Measurements from ENCODE around the gene NSD2. TPM values are rescaled to one million over a fixed set of nuclear protein-coding genes. Genes with fewer than 3 reads are reported as not detected.

The NSD2 gene
- total and polyA plus RNA-seq, 7 donors, result 7.2 to 57.9 (median 36.0) TPM

DNA sequence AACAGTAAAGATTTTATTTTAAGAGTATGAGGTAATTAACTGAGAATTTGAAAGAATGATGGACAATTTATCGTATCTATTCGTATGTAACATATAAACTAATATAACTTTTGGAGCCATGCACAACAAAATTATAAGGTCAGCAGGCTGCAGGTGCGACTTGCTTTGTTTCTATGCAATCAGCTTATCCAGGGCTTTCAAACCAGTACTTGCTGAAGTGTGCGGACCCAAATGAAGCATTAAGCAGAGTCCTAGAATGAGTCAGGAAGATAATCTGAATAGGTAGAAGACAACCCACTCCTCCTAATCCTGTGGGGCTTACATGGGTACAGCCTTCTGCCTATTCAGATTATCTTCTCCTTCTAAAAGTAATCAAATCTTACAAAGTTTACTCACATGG, 2.1 kb downstream of the NSD2 start:
- Histone ChIP-seq H3K27ac (peak overlapping the region in 2 of 4 donors; percentile 96 to 99), H3K36me3 (no peaks in the 10 kb centered on the region), H3K4me1 (peaks cover 0 to 31% (median 24%) of the 10 kb centered on the region in 4 donors), H3K27me3 (no peaks in the 10 kb centered on the region), H3K4me3 (no peak overlapping the region), H3K9me3 (no peaks in the 10 kb centered on the region)
- intact Hi-C loops (cut with DNase I), result no loop called here
- no peak for DNase-seq
- WGBS, 2 donors, result 35 to 69% methylated on average over 4 of the region's 4 CpGs
- TF ChIP-seq POLR2A (IDR thresholded peaks at IDR 0.05) (no peak), POLR2AphosphoS5 (IDR thresholded peaks at IDR 0.05) (no peak), EP300 (IDR thresholded peaks at IDR 0.05) (no peak), CTCF (IDR thresholded peaks at IDR 0.05) (no peak)

DNA sequence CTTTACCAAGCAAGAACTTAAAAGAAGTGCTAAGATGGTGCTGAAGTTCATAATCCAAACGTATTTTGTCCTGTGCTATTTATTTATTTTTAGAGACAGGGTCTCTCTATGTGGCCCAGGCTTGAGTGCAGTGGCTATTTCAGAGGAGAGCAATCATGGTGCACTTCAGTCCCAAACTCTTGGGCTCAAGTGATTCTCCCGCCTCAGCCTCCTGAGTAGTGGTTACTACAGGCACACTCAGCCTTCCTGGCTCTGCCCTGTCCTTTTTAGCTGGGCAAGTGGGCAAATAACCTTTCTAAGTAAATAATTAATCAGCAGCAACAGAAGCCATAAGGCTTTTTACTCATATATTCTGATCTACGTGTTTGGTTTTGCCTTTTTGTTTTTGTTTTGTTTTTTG, 2.6 kb downstream of the NSD2 start:
- Histone ChIP-seq H3K4me3 (no peak overlapping the region), H3K27me3 (no peaks in the 10 kb centered on the region), H3K36me3 (no peaks in the 10 kb centered on the region), H3K27ac (no peak overlapping the region), H3K9me3 (no peaks in the 10 kb centered on the region), H3K4me1 (peaks cover 0 to 31% (median 24%) of the 10 kb centered on the region in 4 donors)
- 18 to 61% methylated on average over 3 of the region's 3 CpGs for WGBS, 2 donors
- intact Hi-C loops (cut with DNase I), result no loop called here
- no peak for DNase-seq
- TF ChIP-seq POLR2A (IDR thresholded peaks at IDR 0.05), result no peak
- no peak for TF ChIP-seq POLR2AphosphoS5 (IDR thresholded peaks at IDR 0.05)
- TF ChIP-seq CTCF (IDR thresholded peaks at IDR 0.05), result no peak
- no peak for TF ChIP-seq EP300 (IDR thresholded peaks at IDR 0.05)

DNA sequence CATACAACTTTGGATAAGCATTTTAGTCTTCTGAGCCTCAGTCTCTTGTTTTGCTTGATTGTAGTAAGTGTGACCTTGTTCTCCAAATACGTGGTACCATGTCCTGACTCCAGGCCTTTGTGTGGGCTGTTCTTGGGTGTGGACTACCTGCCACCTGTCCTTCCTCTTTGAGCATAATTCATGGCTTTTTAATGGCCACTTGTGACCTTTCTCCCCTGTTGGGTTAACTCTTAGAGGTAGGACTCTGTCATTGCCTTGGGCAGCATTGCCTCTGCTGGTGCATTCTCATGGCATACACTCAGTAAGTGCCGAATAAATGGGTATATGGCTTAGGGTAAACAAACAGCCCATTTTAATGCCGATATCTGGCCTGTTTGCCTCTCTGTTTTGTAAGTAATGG, 3.0 kb downstream of the NSD2 start:
- Histone ChIP-seq H3K9me3 (no peaks in the 10 kb centered on the region), H3K27ac (no peak overlapping the region), H3K4me3 (no peak overlapping the region), H3K27me3 (no peaks in the 10 kb centered on the region), H3K4me1 (peaks cover 0 to 31% (median 24%) of the 10 kb centered on the region in 4 donors), H3K36me3 (no peaks in the 10 kb centered on the region)
- DNase-seq, result no peak
- TF ChIP-seq POLR2A (IDR thresholded peaks at IDR 0.05), result no peak
- TF ChIP-seq POLR2AphosphoS5 (IDR thresholded peaks at IDR 0.05), result no peak
- TF ChIP-seq CTCF (IDR thresholded peaks at IDR 0.05), result no peak
- intact Hi-C loops (cut with DNase I), result no loop called here
- 18 to 71% methylated on average over 3 of the region's 3 CpGs for WGBS, 2 donors

- Histone ChIP-seq H3K27me3 (no peaks in the 10 kb centered on the region), H3K4me3 (no peak overlapping the region), H3K9me3 (no peaks in the 10 kb centered on the region), H3K36me3 (no peaks in the 10 kb centered on the region), H3K4me1 (no peaks in the 10 kb centered on the region), H3K27ac (no peak overlapping the region)
- intact Hi-C loops (cut with DNase I), result no loop called here
- WGBS, 2 donors, result 82 to 89% methylated on average over 4 of the region's 4 CpGs
- DNase-seq, result no peak
- TF ChIP-seq EP300 (IDR thresholded peaks at IDR 0.05) (no peak), POLR2A (IDR thresholded peaks at IDR 0.05) (no peak), POLR2AphosphoS5 (IDR thresholded peaks at IDR 0.05) (no peak), CTCF (IDR thresholded peaks at IDR 0.05) (no peak)
Measured at GRCh38 chr4:1879485-1879884, 8.3 kb downstream of the NSD2 start.

- H3K36me3 ChIP-seq, result no peaks in the 10 kb centered on the region
- no peaks in the 10 kb centered on the region for H3K27me3 ChIP-seq
- TF ChIP-seq CTCF (IDR thresholded peaks at IDR 0.05), result no peak
- TF ChIP-seq EP300 (IDR thresholded peaks at IDR 0.05), result no peak
- TF ChIP-seq POLR2AphosphoS5 (IDR thresholded peaks at IDR 0.05), result no peak
- no peak for TF ChIP-seq POLR2A (IDR thresholded peaks at IDR 0.05)
- H3K9me3 ChIP-seq, result no peaks in the 10 kb centered on the region
- no peak overlapping the region for H3K27ac ChIP-seq
- H3K4me1 ChIP-seq, result no peaks in the 10 kb centered on the region
- intact Hi-C loops (cut with DNase I), result no loop called here
- H3K4me3 ChIP-seq, result no peak overlapping the region
- DNase-seq, result no peak
- 19 to 60% methylated on average over 1 of the region's 1 CpG for WGBS, 2 donors
Measured at GRCh38 chr4:1880332-1880731, 9.1 kb downstream of the NSD2 start.

All from sigmoid colon (tissue), 7 donors.